Calu3 (cell line): ENCODE results near the gene NAV2. TPM values are rescaled to one million over a fixed set of nuclear protein-coding genes. Genes with fewer than 3 reads are reported as not detected.
"Not testable (repeated sequence)": the region's sequence is repeated elsewhere in the genome, so short reads cannot be mapped to it uniquely, and the experiment has no call there.

Experiments used
- BruUV-seq: library from RNA; stranded (reverse); fragments of 400-500 nt; replicated peaks from 2 replicates; lab custom pipeline; 2021; lab: Mats Ljungman, UMichigan
- CTCF ChIA-PET: fragments of 300-600 bp; sonication (Branson Sonifier 250); formaldehyde crosslinking; loops from one replicate; lab custom pipeline; 2022; ENCODE audit warnings: antibody characterized with exemption; lab: Charles Lee
- DNase-seq: peaks from one replicate; pipeline ENCODE4 v3.0.0; 2022
- H3K27ac Mint-ChIP-seq: one replicate; pipeline ENCODE4 v1.8.0; 2022; ENCODE audit warnings: mixed read lengths; ENCODE audit not compliant: unreplicated experiment
- H3K27me3 Mint-ChIP-seq: one replicate; pipeline ENCODE4 v1.8.0; 2022; ENCODE audit warnings: mixed read lengths; ENCODE audit not compliant: unreplicated experiment
- H3K36me3 Mint-ChIP-seq: one replicate; pipeline ENCODE4 v1.8.0; 2022; ENCODE audit warnings: mild to moderate bottlenecking, moderate library complexity, mixed read lengths; ENCODE audit not compliant: insufficient read depth, unreplicated experiment
- H3K4me1 Mint-ChIP-seq: one replicate; pipeline ENCODE4 v1.8.0; 2022; ENCODE audit warnings: mild to moderate bottlenecking, low read depth, mixed read lengths; ENCODE audit not compliant: unreplicated experiment
- H3K4me3 Mint-ChIP-seq: one replicate; pipeline ENCODE4 v1.8.0; 2022; ENCODE audit warnings: mild to moderate bottlenecking, low read depth, moderate library complexity, mixed read lengths; ENCODE audit not compliant: unreplicated experiment
- H3K9me3 Mint-ChIP-seq: one replicate; pipeline ENCODE4 v1.8.0; 2022; ENCODE audit warnings: low read depth, mixed read lengths; ENCODE audit not compliant: unreplicated experiment
- intact Hi-C: fragments of 100-400 bp; cut with micrococcal nuclease; formaldehyde crosslinking; loops from one replicate; pipeline ENCODE4 v1.10.0; 2022; ENCODE audit not compliant: unreplicated experiment
- total RNA-seq: library from RNA; stranded (reverse); gene quantifications from 2 replicates; pipeline ENCODE4 v1.2.3, GENCODE V29; 2022
- TF ChIP-seq, protein P1 (sequence below): fragments of 200-600 bp; IDR thresholded peaks from one replicate; pipeline ENCODE4 v1.8.0; 2022; ENCODE audit warnings: antibody characterized with exemption; ENCODE audit not compliant: unreplicated experiment

The NAV2 gene
- total RNA-seq, 1 experiment from 2014 or later, result 21.4 TPM

DNA sequence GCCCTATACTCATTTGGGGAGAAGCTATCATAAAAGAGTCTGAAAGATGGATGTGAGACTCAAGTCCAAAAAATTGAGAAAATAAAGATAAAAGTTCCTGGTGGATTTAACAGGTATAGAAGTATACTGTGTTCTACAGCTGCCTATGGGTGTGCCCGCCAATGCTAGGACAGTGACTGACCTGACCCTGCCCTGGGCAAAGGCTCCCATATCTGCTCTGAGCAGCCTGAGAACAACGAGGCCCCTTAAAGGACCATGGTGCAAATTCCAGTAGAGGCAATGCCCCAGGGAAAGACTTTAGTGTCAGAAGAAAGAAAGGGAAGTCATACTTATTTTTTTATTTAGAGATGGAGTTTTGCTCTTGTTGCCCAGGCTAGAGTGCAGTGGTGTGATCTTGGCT lies 181.8 kb downstream of the NAV2 start:
- CTCF ChIA-PET, result interaction anchor here (1.0 kb wide), 1 partner anchor 10 kb away, joined by 3 read pairs; no protein-coding TSS in a partner anchor
- no peak for DNase-seq
- intact Hi-C loops, result no loop called here
- TF ChIP-seq, protein P1, sequence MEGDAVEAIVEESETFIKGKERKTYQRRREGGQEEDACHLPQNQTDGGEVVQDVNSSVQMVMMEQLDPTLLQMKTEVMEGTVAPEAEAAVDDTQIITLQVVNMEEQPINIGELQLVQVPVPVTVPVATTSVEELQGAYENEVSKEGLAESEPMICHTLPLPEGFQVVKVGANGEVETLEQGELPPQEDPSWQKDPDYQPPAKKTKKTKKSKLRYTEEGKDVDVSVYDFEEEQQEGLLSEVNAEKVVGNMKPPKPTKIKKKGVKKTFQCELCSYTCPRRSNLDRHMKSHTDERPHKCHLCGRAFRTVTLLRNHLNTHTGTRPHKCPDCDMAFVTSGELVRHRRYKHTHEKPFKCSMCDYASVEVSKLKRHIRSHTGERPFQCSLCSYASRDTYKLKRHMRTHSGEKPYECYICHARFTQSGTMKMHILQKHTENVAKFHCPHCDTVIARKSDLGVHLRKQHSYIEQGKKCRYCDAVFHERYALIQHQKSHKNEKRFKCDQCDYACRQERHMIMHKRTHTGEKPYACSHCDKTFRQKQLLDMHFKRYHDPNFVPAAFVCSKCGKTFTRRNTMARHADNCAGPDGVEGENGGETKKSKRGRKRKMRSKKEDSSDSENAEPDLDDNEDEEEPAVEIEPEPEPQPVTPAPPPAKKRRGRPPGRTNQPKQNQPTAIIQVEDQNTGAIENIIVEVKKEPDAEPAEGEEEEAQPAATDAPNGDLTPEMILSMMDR, result no peak
- no TSS peak for BruUV-seq
- Mint-ChIP-seq H3K27me3 (no peaks in the 10 kb centered on the region), H3K27ac (no peak overlapping the region), H3K4me3 (no peak overlapping the region), H3K4me1 (peaks cover 11% of the 10 kb centered on the region), H3K9me3 (no peaks in the 10 kb centered on the region), H3K36me3 (peaks cover 5% of the 10 kb centered on the region)

DNA sequence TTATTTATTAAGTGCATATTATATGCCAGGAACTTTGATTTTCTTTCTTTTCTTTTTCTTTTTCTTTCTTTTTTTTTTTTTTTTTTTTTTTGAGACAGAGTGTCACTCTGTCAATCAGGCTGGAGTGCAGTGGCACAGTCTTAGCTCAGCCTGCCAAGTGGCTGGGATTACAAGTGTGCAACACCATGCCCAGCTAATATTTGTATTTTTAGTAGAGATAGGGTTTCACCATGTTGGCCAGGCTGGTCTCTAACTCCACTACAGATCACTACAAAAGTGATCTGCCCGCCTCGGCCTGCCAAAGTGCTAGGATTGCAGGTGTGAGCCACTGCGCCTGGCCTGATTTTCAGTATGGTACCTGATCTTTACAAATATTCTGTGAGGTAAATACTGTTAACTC lies 182.4 kb downstream of the NAV2 start:
- H3K4me1 Mint-ChIP-seq, H3K4me3 Mint-ChIP-seq, H3K27ac Mint-ChIP-seq, H3K9me3 Mint-ChIP-seq, H3K36me3 Mint-ChIP-seq, BruUV-seq, DNase-seq, intact Hi-C loops, H3K27me3 Mint-ChIP-seq: not testable (repeated sequence)
- CTCF ChIA-PET, result interaction anchor here (1.0 kb wide), 1 partner anchor 9 kb away, joined by 3 read pairs; no protein-coding TSS in a partner anchor

DNA sequence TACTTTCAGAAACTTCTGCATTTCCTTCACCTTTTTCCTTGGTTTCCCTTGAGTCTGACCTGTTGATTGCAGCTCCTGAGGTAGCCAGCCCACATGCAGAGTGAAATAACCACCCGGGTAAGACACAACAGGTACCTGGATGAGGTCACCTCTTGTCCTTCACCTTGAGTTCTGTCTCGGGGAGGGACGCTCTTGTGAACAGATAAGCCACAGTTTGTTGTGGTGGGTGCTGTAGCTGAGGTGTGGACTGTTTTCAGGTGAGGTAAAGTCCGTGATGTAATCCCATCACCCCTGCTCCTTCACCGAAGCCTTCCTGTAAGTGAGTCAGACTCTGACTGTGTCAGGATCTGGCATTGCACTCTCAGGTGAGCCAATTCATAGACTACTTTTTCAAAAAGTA lies 183.1 kb downstream of the NAV2 start:
- intact Hi-C loops, result no loop called here
- DNase-seq, result no peak

DNA sequence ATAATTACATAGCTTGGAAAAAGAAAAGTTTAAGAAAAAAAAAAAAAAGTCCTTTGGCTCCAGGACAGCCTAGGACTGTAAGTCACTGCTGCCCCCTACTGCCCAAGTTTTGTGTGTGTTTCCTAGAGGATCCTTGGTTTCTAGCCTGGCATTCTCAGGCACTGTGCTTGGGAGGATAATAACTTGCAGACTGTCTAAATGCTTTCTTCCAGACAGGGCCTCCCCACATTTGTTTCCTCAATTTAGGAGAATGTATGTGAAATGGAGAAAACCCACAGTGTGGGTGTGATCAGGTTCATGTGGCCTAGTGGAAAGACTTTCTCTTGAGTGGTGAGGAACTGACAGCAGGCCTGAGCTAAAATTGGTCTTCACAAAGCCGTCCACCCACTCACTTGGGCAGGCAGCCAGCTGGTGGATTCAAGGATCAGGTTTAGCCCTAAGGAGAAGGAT lies 191.0 kb downstream of the NAV2 start:
- Mint-ChIP-seq H3K36me3 (peaks cover 5% of the 10 kb centered on the region), H3K27me3 (no peaks in the 10 kb centered on the region), H3K4me1 (peaks cover 9% of the 10 kb centered on the region), H3K4me3 (no peak overlapping the region), H3K9me3 (no peaks in the 10 kb centered on the region), H3K27ac (no peak overlapping the region)
- BruUV-seq, result no TSS peak
- TF ChIP-seq, protein P1, result peak; percentile 68
- peak; percentile 81 for DNase-seq
- CTCF ChIA-PET, result interaction anchor here (0.6 to 1.9 kb wide), 21 partner anchors 9 to 659 kb away, joined by 3 to 11 read pairs (median 3); no protein-coding TSS in a partner anchor
- intact Hi-C loops, result loop anchor here (1.0 to 5.0 kb wide), 4 partner anchors 100 to 346 kb away; no protein-coding TSS in a partner anchor

More for the DNA sequence above, 183.1 kb downstream of the NAV2 start:
- Mint-ChIP-seq H3K9me3 (no peaks in the 10 kb centered on the region), H3K36me3 (peaks cover 5% of the 10 kb centered on the region), H3K4me1 (peaks cover 2% of the 10 kb centered on the region), H3K27me3 (no peaks in the 10 kb centered on the region), H3K27ac (no peak overlapping the region), H3K4me3 (no peak overlapping the region)
- no TSS peak for BruUV-seq
- TF ChIP-seq, protein P1, result no peak
- CTCF ChIA-PET, result no interaction called here

DNA sequence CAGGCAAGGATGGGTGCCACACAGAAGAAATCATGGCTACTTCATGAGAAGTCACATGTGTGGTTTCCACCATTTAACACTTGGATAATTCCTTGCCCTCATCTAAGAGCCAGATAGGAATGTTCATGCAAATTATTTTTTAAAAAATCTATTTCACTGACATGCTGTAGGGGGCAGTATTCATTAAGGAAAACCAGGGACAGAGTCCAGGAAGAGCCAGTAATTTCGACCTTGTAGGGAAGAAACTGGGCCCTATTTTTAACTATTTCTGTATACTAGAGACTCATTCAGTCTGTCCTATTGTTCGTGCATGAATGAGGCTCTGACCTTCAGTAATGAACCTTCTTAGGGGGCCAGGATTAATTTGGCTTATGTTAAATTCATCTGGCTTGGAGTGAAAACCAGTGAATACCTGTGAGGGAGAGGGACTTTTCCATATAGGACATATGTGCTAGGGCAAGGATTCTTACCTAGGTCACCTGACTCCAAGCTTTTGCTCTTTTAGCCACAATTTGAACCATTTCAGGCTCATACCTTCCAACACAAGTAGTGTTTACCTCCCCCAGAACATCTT lies 192.7 kb downstream of the NAV2 start:
- intact Hi-C loops, result loop anchor here (1.0 to 5.0 kb wide), 5 partner anchors 47 to 447 kb away; no protein-coding TSS in a partner anchor

More for the DNA sequence above, 192.7 kb downstream of the NAV2 start:
- no peaks in the 10 kb centered on the region for H3K9me3 Mint-ChIP-seq
- peaks cover 9% of the 10 kb centered on the region for H3K4me1 Mint-ChIP-seq
- no peak for DNase-seq
- H3K36me3 Mint-ChIP-seq, result peaks cover 4% of the 10 kb centered on the region
- no peak overlapping the region for H3K4me3 Mint-ChIP-seq
- CTCF ChIA-PET, result interaction anchor here (1.2 to 1.4 kb wide), 2 partner anchors 14 to 223 kb away, joined by 3 to 5 read pairs; no protein-coding TSS in a partner anchor
- no TSS peak for BruUV-seq
- H3K27ac Mint-ChIP-seq, result no peak overlapping the region
- no peaks in the 10 kb centered on the region for H3K27me3 Mint-ChIP-seq
- TF ChIP-seq, protein P1, result no peak
